ENCODE data around the gene C7.

DNA sequence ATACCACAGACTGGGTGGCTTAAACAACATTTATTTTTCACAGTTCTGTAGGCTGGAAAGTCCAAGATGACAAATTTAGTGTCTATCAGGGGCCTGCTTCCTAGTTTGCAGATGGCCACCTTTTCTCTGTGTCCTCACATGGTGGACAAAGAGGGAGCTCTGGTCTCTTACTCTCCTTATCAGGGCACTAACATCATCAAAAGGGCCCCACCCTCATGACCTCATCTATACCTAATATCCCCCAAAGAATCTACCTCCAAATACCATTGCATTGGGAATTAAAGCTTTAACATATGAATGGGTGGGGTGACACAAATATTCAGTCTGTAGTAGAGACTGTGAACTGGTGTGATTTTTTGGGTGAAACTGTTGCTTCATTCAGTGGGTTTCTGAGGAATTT, 78.1 kb downstream of the C7 start:
- TF ChIP-seq ZFP3 (tag by site-specific recombination; IDR thresholded peaks at IDR 0.05; ENCODE audit: low read depth) (no peak), ZNF433 (tag by site-specific recombination; IDR thresholded peaks at IDR 0.05; ENCODE audit: low read depth) (no peak), ZNF473 (tag by site-specific recombination; IDR thresholded peaks at IDR 0.05) (no peak), SCRT1 (tag by site-specific recombination; IDR thresholded peaks at IDR 0.05; ENCODE audit: borderline replicate concordance) (no peak), SP2 (tag by site-specific recombination; IDR thresholded peaks at IDR 0.05) (no peak), ZBTB1 (tag by site-specific recombination; IDR thresholded peaks at IDR 0.05) (no peak), ZNF302 (tag by site-specific recombination; IDR thresholded peaks at IDR 0.05; ENCODE audit: low read depth) (no peak)
- TF ChIP-seq, protein P1, sequence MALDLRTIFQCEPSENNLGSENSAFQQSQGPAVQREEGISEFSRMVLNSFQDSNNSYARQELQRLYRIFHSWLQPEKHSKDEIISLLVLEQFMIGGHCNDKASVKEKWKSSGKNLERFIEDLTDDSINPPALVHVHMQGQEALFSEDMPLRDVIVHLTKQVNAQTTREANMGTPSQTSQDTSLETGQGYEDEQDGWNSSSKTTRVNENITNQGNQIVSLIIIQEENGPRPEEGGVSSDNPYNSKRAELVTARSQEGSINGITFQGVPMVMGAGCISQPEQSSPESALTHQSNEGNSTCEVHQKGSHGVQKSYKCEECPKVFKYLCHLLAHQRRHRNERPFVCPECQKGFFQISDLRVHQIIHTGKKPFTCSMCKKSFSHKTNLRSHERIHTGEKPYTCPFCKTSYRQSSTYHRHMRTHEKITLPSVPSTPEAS (tag by site-specific recombination; IDR thresholded peaks at IDR 0.05) = no peak
- TF ChIP-seq, protein P2, sequence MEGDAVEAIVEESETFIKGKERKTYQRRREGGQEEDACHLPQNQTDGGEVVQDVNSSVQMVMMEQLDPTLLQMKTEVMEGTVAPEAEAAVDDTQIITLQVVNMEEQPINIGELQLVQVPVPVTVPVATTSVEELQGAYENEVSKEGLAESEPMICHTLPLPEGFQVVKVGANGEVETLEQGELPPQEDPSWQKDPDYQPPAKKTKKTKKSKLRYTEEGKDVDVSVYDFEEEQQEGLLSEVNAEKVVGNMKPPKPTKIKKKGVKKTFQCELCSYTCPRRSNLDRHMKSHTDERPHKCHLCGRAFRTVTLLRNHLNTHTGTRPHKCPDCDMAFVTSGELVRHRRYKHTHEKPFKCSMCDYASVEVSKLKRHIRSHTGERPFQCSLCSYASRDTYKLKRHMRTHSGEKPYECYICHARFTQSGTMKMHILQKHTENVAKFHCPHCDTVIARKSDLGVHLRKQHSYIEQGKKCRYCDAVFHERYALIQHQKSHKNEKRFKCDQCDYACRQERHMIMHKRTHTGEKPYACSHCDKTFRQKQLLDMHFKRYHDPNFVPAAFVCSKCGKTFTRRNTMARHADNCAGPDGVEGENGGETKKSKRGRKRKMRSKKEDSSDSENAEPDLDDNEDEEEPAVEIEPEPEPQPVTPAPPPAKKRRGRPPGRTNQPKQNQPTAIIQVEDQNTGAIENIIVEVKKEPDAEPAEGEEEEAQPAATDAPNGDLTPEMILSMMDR (tag by site-specific recombination; IDR thresholded peaks at IDR 0.05) = no peak
